Measurements from ENCODE around the gene MAEA.

- TF ChIP-seq EZH2 (IDR thresholded peaks at IDR 0.05; ENCODE audit: borderline replicate concordance) = no peak
- TF ChIP-seq, protein P1, sequence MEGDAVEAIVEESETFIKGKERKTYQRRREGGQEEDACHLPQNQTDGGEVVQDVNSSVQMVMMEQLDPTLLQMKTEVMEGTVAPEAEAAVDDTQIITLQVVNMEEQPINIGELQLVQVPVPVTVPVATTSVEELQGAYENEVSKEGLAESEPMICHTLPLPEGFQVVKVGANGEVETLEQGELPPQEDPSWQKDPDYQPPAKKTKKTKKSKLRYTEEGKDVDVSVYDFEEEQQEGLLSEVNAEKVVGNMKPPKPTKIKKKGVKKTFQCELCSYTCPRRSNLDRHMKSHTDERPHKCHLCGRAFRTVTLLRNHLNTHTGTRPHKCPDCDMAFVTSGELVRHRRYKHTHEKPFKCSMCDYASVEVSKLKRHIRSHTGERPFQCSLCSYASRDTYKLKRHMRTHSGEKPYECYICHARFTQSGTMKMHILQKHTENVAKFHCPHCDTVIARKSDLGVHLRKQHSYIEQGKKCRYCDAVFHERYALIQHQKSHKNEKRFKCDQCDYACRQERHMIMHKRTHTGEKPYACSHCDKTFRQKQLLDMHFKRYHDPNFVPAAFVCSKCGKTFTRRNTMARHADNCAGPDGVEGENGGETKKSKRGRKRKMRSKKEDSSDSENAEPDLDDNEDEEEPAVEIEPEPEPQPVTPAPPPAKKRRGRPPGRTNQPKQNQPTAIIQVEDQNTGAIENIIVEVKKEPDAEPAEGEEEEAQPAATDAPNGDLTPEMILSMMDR (IDR thresholded peaks at IDR 0.05; ENCODE audit: poor library complexity) = no peak
Measured at GRCh38 chr4:1279253-1279652, 10.4 kb upstream of the MAEA start.
